ENCODE measurements around the gene C19orf67. TPM values are rescaled to one million over a fixed set of nuclear protein-coding genes. Genes with fewer than 3 reads are reported as not detected.
"Not testable (repeated sequence)": the region's sequence is repeated elsewhere in the genome, so short reads cannot be mapped to it uniquely, and the experiment has no call there.

Gene C19orf67
- total RNA-seq, 1 donor from 2014 or later = not detected

GRCh38 chr19:14056069-14056666 is 29.4 kb downstream of the C19orf67 start:
- no peak for DNase-seq

- DNase-seq = no peak
Measured at GRCh38 chr19:14055396-14055795, 30.2 kb downstream of the C19orf67 start.

GRCh38 chr19:14054721-14055120 is 30.9 kb downstream of the C19orf67 start:
- DNase-seq = no peak

- no peak for DNase-seq
Measured at GRCh38 chr19:14054099-14054498, 31.5 kb downstream of the C19orf67 start.

GRCh38 chr19:14053500-14053899 is 32.1 kb downstream of the C19orf67 start:
- DNase-seq = no peak

- DNase-seq = no peak
Measured at GRCh38 chr19:14053032-14053431, 32.6 kb downstream of the C19orf67 start.

GRCh38 chr19:14052470-14052869 is 33.1 kb downstream of the C19orf67 start:
- DNase-seq = no peak

- no peak for DNase-seq
Measured at GRCh38 chr19:14051980-14052379, 33.6 kb downstream of the C19orf67 start.

- DNase-seq = not testable (repeated sequence)
Measured at GRCh38 chr19:14050961-14051360, 34.6 kb downstream of the C19orf67 start.

GRCh38 chr19:14050512-14050911 is 35.1 kb downstream of the C19orf67 start:
- no peak for DNase-seq

- no peak for DNase-seq
Measured at GRCh38 chr19:14048443-14049153, 37.0 kb downstream of the C19orf67 start.

GRCh38 chr19:14047866-14048265 is 37.7 kb downstream of the C19orf67 start:
- not testable (repeated sequence) for DNase-seq

GRCh38 chr19:14042659-14043608 is 42.6 kb downstream of the C19orf67 start:
- peak; percentile 39 for DNase-seq

- no peak for DNase-seq
Measured at GRCh38 chr19:14039181-14039580, 46.4 kb downstream of the C19orf67 start.

GRCh38 chr19:14035706-14036105 is 49.9 kb downstream of the C19orf67 start:
- no peak for DNase-seq

GRCh38 chr19:14035159-14035558 is 50.4 kb downstream of the C19orf67 start:
- DNase-seq = not testable (repeated sequence)

GRCh38 chr19:14033946-14034345 is 51.6 kb downstream of the C19orf67 start:
- DNase-seq = no peak

- DNase-seq = peak; percentile 27
Measured at GRCh38 chr19:14031719-14032480, 53.7 kb downstream of the C19orf67 start, which contains the start of gene IL27RA. IL27RA (plus strand) TSS chr19:14031762; CDS start chr19:14031873, 111 bp downstream.
